ENCODE measurements around the gene BRIX1. TPM values are rescaled to one million over a fixed set of nuclear protein-coding genes. Genes with fewer than 3 reads are reported as not detected.

The BRIX1 gene
- total RNA-seq, result 10 to 100 TPM; 12.4 to 20.8 (median 14.1) TPM
- polyA plus RNA-seq, result 13.5 TPM
- long read RNA-seq, donor 1, transcript BRIX1-201 (10 exons, 1,926 nt), result major isoform, 31 of 34 reads
- long read RNA-seq, donor 1, partial matches to known transcripts, result 0 of 34 reads
- long read RNA-seq, donor 1, other reads (novel, unspliced or antisense), result 3 of 34 reads
- long read RNA-seq, donor 2, transcript BRIX1-201 (10 exons, 1,926 nt), result major isoform, 6 of 6 reads
- long read RNA-seq, donor 2, partial matches to known transcripts, result 0 of 6 reads
- long read RNA-seq, donor 2, other reads (novel, unspliced or antisense), result 0 of 6 reads
- long read RNA-seq, donor 3, transcript BRIX1-201 (10 exons, 1,926 nt), result major isoform, 88 of 91 reads
- long read RNA-seq, donor 3, partial matches to known transcripts, result 0 of 91 reads
- long read RNA-seq, donor 3, other reads (novel, unspliced or antisense), result 3 of 91 reads
- long read RNA-seq, donor 4, transcript BRIX1-201 (10 exons, 1,926 nt), result major isoform, 6 of 6 reads
- long read RNA-seq, donor 4, partial matches to known transcripts, result 0 of 6 reads
- long read RNA-seq, donor 4, other reads (novel, unspliced or antisense), result 0 of 6 reads

DNA sequence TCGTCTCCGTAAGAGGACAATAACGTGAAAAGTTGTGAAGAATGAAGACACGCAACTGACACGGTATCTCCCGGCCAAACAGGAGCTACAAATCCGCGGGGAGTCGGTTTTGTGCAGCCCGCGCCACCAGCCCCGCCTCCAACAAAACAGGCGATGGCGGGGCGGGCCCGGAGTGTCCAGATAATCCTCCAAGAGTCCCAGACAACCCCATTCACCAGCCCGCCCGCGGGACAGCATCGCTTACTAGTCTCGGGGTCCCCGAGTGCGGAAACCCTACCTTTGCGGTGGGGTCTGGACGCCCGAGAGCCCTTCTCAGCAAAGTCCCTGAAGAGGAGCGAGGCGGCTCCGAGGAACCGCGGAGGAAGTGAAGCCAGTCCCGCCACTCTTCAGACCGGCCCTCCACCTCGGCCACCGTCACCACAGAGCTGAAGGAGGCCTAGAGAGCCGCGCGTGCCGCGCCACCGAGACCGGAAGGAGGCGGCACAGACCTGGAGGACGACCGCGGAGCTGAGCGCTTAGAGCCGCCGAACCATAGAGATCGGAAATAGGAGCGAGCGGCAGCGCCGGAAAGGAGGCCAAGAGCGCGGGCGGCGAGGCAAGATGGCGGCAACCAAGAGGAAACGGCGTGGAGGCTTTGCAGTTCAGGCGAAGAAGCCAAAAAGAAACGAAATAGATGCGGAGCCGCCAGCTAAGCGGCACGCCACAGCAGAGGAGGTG is at the start of gene BRIX1, which contains the start of gene RAD1:
Gene BRIX1 (plus strand): TSS at position 573 of the 717 bp plus-strand sequence. CDS start 28 bp downstream, at position 601.
Gene RAD1 (minus strand): TSS at position 366 of the 717 bp plus-strand sequence. CDS start 612 bp downstream, outside the sequence.
- Histone ChIP-seq H3K9me3 (ENCODE audit: control insufficient read depth, low read length) (no peaks in the 10 kb centered on the region), H3K4me1 (ENCODE audit: control insufficient read depth, insufficient read depth, low read length) (peaks cover 4% of the 10 kb centered on the region), H3K27me3 (ENCODE audit: control insufficient read depth, insufficient read depth) (no peaks in the 10 kb centered on the region), H3K27ac (ENCODE audit: low read length) (peak within 1 kb of the TSS; percentile 88), H3K4me3 (ENCODE audit: low read length) (peak within 1 kb of the TSS; percentile 94)
- ATAC-seq (peak; percentile 100), DNase-seq (peak; percentile 97 to 99 (median 98))
- intact Hi-C loops (cut with DNase I), result no loop called here
- under 1% methylated on average over 67 of the region's 67 CpGs for WGBS

- DNase-seq, result peak; percentile 19 to 74 (median 56)
- peak in 1 of 2 donors; percentile 48 for ATAC-seq
- Histone ChIP-seq H3K4me1 (ENCODE audit: control insufficient read depth, insufficient read depth, low read length) (peaks cover 2% of the 10 kb centered on the region), H3K27me3 (ENCODE audit: control insufficient read depth, insufficient read depth) (no peaks in the 10 kb centered on the region), H3K4me3 (ENCODE audit: low read length) (no peak overlapping the region), H3K27ac (ENCODE audit: low read length) (no peak overlapping the region), H3K9me3 (ENCODE audit: control insufficient read depth, low read length) (no peaks in the 10 kb centered on the region)
- WGBS, result 66% methylated on average over 3 of the region's 3 CpGs
- intact Hi-C loops (cut with DNase I), result no loop called here
Measured at GRCh38 chr5:34866989-34867471, 48.5 kb upstream of the BRIX1 start.

- Histone ChIP-seq H3K27ac (ENCODE audit: low read length) (no peak overlapping the region), H3K27me3 (ENCODE audit: control insufficient read depth, insufficient read depth) (no peaks in the 10 kb centered on the region), H3K4me1 (ENCODE audit: control insufficient read depth, insufficient read depth, low read length) (peaks cover 2% of the 10 kb centered on the region), H3K9me3 (ENCODE audit: control insufficient read depth, low read length) (no peaks in the 10 kb centered on the region), H3K4me3 (ENCODE audit: low read length) (no peak overlapping the region)
- ATAC-seq (no peak), DNase-seq (no peak)
- intact Hi-C loops (cut with DNase I), result no loop called here
- WGBS, result 83% methylated on average over 3 of the region's 3 CpGs
Measured at GRCh38 chr5:34867660-34868059, 47.9 kb upstream of the BRIX1 start.

- Histone ChIP-seq H3K4me3 (ENCODE audit: low read length) (no peak overlapping the region), H3K9me3 (ENCODE audit: control insufficient read depth, low read length) (no peaks in the 10 kb centered on the region), H3K27me3 (ENCODE audit: control insufficient read depth, insufficient read depth) (no peaks in the 10 kb centered on the region), H3K4me1 (ENCODE audit: control insufficient read depth, insufficient read depth, low read length) (peaks cover 2% of the 10 kb centered on the region), H3K27ac (ENCODE audit: low read length) (no peak overlapping the region)
- intact Hi-C loops (cut with DNase I), result no loop called here
- no peak for ATAC-seq
- no peak for DNase-seq
- 99% methylated on average over 1 of the region's 1 CpG for WGBS
Measured at GRCh38 chr5:34868791-34869190, 46.7 kb upstream of the BRIX1 start.

DNA sequence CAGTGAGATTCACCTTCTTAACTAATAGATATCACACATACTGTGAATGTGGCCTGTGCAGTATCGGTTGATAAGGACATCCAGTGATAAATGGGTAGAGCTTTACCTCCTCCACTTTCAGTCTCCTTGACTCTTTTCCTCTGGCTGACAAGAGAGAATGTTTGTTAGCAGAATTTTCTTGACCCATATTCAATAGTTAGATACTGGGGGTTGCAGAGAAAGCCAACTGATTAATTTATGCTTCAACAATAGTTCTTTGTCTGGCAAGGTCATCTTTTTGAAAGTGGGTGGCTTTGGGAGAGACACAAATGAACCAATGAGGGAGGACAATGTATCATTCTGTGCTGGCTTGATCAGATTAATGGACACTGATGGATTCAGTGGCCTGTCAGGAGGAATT is 46.3 kb upstream of the BRIX1 start:
- whole genome bisulfite sequencing, result 61% methylated on average over 1 of the region's 1 CpG
- Histone ChIP-seq H3K27me3 (ENCODE audit: control insufficient read depth, insufficient read depth) (no peaks in the 10 kb centered on the region), H3K9me3 (ENCODE audit: control insufficient read depth, low read length) (no peaks in the 10 kb centered on the region), H3K4me3 (ENCODE audit: low read length) (no peak overlapping the region), H3K27ac (ENCODE audit: low read length) (no peak overlapping the region), H3K4me1 (ENCODE audit: control insufficient read depth, insufficient read depth, low read length) (peaks cover 2% of the 10 kb centered on the region)
- DNase-seq (no peak), ATAC-seq (no peak)
- intact Hi-C loops (cut with DNase I), result no loop called here

DNA sequence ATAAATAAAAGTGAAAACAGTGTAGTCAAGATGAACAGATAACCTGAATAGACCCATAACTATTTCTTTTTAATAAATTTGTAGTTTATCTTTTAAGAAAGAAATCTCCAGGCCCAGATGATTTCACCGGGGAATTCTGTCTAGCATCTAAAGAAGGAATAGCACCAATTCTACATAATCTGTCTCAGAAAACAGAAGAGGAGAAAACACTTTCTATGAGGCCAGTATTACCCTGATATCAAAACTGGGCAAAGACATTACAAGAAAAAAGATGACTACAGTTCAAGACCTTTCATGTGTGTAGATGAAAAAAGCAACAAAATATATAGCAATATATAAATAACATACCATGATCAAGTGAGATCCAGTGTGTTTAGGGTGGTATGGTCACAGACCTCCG is 45.1 kb upstream of the BRIX1 start:
- DNase-seq, result no peak
- intact Hi-C loops (cut with DNase I), result no loop called here
- no peaks in the 10 kb centered on the region for H3K27me3 ChIP-seq (ENCODE audit: control insufficient read depth, insufficient read depth)
- H3K9me3 ChIP-seq (ENCODE audit: control insufficient read depth, low read length), result no peaks in the 10 kb centered on the region
- no peak overlapping the region for H3K27ac ChIP-seq (ENCODE audit: low read length)
- ATAC-seq, result no peak
- 95% methylated on average over 2 of the region's 2 CpGs for WGBS
- H3K4me1 ChIP-seq (ENCODE audit: control insufficient read depth, insufficient read depth, low read length), result peaks cover 2% of the 10 kb centered on the region
- no peak overlapping the region for H3K4me3 ChIP-seq (ENCODE audit: low read length)

DNA sequence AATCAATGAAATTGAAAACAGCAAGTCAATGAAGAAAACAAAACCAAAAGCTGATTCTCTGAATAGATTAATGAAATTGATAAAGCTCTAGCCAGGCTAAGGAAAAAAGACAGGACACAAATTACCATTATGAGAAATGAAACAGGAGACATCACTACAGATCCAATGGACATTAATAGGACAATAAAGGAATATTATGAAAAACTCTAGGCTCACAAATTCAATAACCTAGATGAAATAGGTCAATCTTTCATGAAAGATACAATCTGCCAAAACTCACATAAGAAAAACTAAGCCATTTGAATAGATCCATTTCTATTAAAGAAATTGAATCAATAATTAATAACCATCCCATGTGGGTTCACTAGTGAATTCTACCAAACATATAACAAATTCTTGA is 39.2 kb upstream of the BRIX1 start:
- no peak for DNase-seq
- intact Hi-C loops (cut with DNase I), result no loop called here
- Histone ChIP-seq H3K27ac (ENCODE audit: low read length) (no peak overlapping the region), H3K4me1 (ENCODE audit: control insufficient read depth, insufficient read depth, low read length) (no peaks in the 10 kb centered on the region), H3K9me3 (ENCODE audit: control insufficient read depth, low read length) (no peaks in the 10 kb centered on the region), H3K4me3 (ENCODE audit: low read length) (no peak overlapping the region), H3K27me3 (ENCODE audit: control insufficient read depth, insufficient read depth) (no peaks in the 10 kb centered on the region)
- ATAC-seq, result no peak

DNA sequence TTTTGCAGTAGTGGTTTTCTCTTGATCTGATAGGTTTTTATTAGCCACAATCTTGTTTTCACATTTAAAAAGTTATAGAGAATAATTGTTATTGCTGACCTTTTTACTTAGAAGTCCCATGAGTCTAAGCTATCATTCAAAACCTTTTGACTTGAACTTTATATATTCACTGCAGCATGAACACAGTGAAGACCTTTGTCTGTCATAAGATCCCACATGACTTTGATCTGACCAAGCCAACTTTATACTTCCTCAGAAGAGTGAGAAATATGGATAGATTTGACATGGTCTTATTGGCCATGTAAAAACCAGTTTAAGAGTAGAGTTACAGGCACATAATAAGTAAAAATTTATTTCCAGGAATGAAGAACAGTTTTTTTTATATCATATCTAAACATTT is 34.3 kb upstream of the BRIX1 start:
- DNase-seq, result no peak
- Histone ChIP-seq H3K27me3 (ENCODE audit: control insufficient read depth, insufficient read depth) (no peaks in the 10 kb centered on the region), H3K4me3 (ENCODE audit: low read length) (no peak overlapping the region), H3K9me3 (ENCODE audit: control insufficient read depth, low read length) (no peaks in the 10 kb centered on the region), H3K27ac (ENCODE audit: low read length) (no peak overlapping the region), H3K4me1 (ENCODE audit: control insufficient read depth, insufficient read depth, low read length) (no peaks in the 10 kb centered on the region)
- ATAC-seq, result no peak
- intact Hi-C loops (cut with DNase I), result loop anchor here in 1 of 4 donors (10.0 kb wide), 1 partner anchor 226 kb away; the partner anchor contains the start of gene RAI14

- H3K4me3 ChIP-seq (ENCODE audit: low read length), result no peak overlapping the region
- no peaks in the 10 kb centered on the region for H3K27me3 ChIP-seq (ENCODE audit: control insufficient read depth, insufficient read depth)
- H3K27ac ChIP-seq (ENCODE audit: low read length), result no peak overlapping the region
- H3K4me1 ChIP-seq (ENCODE audit: control insufficient read depth, insufficient read depth, low read length), result no peaks in the 10 kb centered on the region
- H3K9me3 ChIP-seq (ENCODE audit: control insufficient read depth, low read length), result no peaks in the 10 kb centered on the region
- intact Hi-C loops (cut with DNase I), result loop anchor here in 1 of 4 donors (10.0 kb wide), 1 partner anchor 232 kb away; the partner anchor contains the start of gene RAI14
- ATAC-seq (no peak), DNase-seq (no peak)
- WGBS, result 80% methylated on average over 3 of the region's 3 CpGs
Measured at GRCh38 chr5:34886392-34887119, 29.0 kb upstream of the BRIX1 start.

- DNase-seq (no peak), ATAC-seq (no peak)
- WGBS, result 98% methylated on average over 1 of the region's 1 CpG
- Histone ChIP-seq H3K9me3 (ENCODE audit: control insufficient read depth, low read length) (no peaks in the 10 kb centered on the region), H3K4me1 (ENCODE audit: control insufficient read depth, insufficient read depth, low read length) (no peaks in the 10 kb centered on the region), H3K27ac (ENCODE audit: low read length) (no peak overlapping the region), H3K4me3 (ENCODE audit: low read length) (no peak overlapping the region), H3K27me3 (ENCODE audit: control insufficient read depth, insufficient read depth) (no peaks in the 10 kb centered on the region)
- intact Hi-C loops (cut with DNase I), result loop anchor here in 1 of 4 donors (10.0 kb wide), 1 partner anchor 235 kb away; the partner anchor contains the start of gene RAI14
Measured at GRCh38 chr5:34889394-34889793, 26.1 kb upstream of the BRIX1 start.

All from right cardiac atrium (tissue), 5 donors.